MM.1S (cell line): ENCODE results near the gene RPTOR.

ENCODE experiments used
- EZH2 ChIP-seq: fragments of 300-600 bp; sonication (generic); optimal IDR thresholded peaks from 2 replicates; pipeline ENCODE3; 2017; ENCODE audit warnings: low read depth, mild to moderate bottlenecking, antibody characterized with exemption, low read length, mixed read lengths
- EZH2phosphoT487 ChIP-seq: fragments of 300-600 bp; sonication (generic); IDR thresholded peaks from 2 replicates; pipeline ENCODE4 v1.6.1; 2018; ENCODE audit warnings: antibody characterized with exemption, low read length
- TF ChIP-seq, protein P1 (sequence below): fragments of 300-600 bp; sonication (generic); IDR thresholded peaks from 2 replicates; pipeline ENCODE4 v1.5.1; 2016; ENCODE audit warnings: antibody characterized with exemption, low read length, mixed read lengths

DNA sequence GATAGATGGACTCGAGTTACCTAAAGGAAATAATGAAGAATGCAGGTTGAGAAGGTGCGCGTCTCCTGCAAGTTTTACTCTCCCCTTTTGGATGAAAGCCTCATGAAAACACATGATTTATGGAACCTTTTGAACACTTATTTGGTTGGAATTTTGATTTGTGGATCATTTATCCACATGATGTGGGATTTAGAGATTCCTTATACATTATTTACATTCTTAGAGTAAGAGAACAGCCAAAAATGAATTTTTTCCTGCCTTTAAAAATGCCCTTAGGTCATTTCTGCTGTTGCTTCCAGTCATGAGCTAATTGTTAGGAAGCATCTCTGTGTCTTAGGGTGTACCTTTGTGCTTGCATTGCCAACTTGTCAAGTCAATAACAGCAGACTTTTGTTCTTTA, 99.9 kb downstream of the RPTOR start:
- TF ChIP-seq EZH2phosphoT487 (no peak), EZH2 (no peak)
- TF ChIP-seq, protein P1, sequence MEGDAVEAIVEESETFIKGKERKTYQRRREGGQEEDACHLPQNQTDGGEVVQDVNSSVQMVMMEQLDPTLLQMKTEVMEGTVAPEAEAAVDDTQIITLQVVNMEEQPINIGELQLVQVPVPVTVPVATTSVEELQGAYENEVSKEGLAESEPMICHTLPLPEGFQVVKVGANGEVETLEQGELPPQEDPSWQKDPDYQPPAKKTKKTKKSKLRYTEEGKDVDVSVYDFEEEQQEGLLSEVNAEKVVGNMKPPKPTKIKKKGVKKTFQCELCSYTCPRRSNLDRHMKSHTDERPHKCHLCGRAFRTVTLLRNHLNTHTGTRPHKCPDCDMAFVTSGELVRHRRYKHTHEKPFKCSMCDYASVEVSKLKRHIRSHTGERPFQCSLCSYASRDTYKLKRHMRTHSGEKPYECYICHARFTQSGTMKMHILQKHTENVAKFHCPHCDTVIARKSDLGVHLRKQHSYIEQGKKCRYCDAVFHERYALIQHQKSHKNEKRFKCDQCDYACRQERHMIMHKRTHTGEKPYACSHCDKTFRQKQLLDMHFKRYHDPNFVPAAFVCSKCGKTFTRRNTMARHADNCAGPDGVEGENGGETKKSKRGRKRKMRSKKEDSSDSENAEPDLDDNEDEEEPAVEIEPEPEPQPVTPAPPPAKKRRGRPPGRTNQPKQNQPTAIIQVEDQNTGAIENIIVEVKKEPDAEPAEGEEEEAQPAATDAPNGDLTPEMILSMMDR: no peak
